Activated B cell treated with CpG ODN at 0.5 μM for 24 hours (primary cell): Measurements from ENCODE around the gene CADM1. TPM values are rescaled to one million over a fixed set of nuclear protein-coding genes. Genes with fewer than 3 reads are reported as not detected.

Source experiments
- ATAC-seq: fragments of 200-7000 bp; cut with Tn5 transposase; one replicate; pipeline ENCODE4 v1.10.0; 2021; ENCODE audit warnings: low read depth, mild to moderate bottlenecking, moderate library complexity
- CTCF ChIA-PET: fragments of 350-600 bp; sonication (Branson Sonifier 250); formaldehyde crosslinking; loops from one replicate; lab custom pipeline; 2021; ENCODE audit warnings: antibody characterized with exemption; lab: Charles Lee
- POLR2A ChIA-PET: fragments of 350-600 bp; sonication (Branson Sonifier 250); formaldehyde crosslinking; loops from one replicate; lab custom pipeline; 2021; ENCODE audit warnings: antibody characterized with exemption; lab: Charles Lee
- DNase-seq: peaks from one replicate; pipeline ENCODE4 v3.0.0; 2022
- H3K27ac Mint-ChIP-seq: one replicate; pipeline ENCODE4 v1.8.0; 2020; ENCODE audit warnings: mixed read lengths
- H3K27me3 Mint-ChIP-seq: one replicate; pipeline ENCODE4 v1.8.0; 2021; ENCODE audit warnings: mixed read lengths
- H3K36me3 Mint-ChIP-seq: one replicate; pipeline ENCODE4 v1.8.0; 2021; ENCODE audit warnings: low read depth, mixed read lengths
- H3K4me1 Mint-ChIP-seq: one replicate; pipeline ENCODE4 v1.8.0; 2021; ENCODE audit warnings: mixed read lengths
- H3K4me3 Mint-ChIP-seq: one replicate; pipeline ENCODE4 v1.8.0; 2020; ENCODE audit warnings: mild to moderate bottlenecking, mixed read lengths
- H3K9me3 Mint-ChIP-seq: one replicate; pipeline ENCODE4 v1.8.0; 2020; ENCODE audit warnings: mixed read lengths
- CTCF ChIP-seq: fragments of 200-600 bp; IDR thresholded peaks from one replicate; pipeline ENCODE4 v1.8.0; 2022; ENCODE audit warnings: antibody characterized with exemption, mild to moderate bottlenecking
- intact Hi-C: fragments of 100-400 bp; cut with micrococcal nuclease; formaldehyde crosslinking; loops from one replicate; pipeline ENCODE4 v1.15.1; 2024
- total RNA-seq: library from RNA; stranded (reverse); gene quantifications from 2 replicates; pipeline ENCODE4 v1.2.3, GENCODE V29; 2022

Gene CADM1
- total RNA-seq, 1 donor from 2014 or later: 0.86 TPM

- H3K27me3 Mint-ChIP-seq: no peaks in the 10 kb centered on the region
- DNase-seq: no peak
- H3K36me3 Mint-ChIP-seq: no peaks in the 10 kb centered on the region
- no peaks in the 10 kb centered on the region for H3K4me1 Mint-ChIP-seq
- no peak for ATAC-seq
- ChIA-PET POLR2A (no interaction called here), CTCF (interaction anchor here (1.0 kb wide), 1 partner anchor 9 kb away, joined by 3 read pairs; no protein-coding TSS in a partner anchor)
- H3K4me3 Mint-ChIP-seq: no peak overlapping the region
- TF ChIP-seq CTCF: no peak
- H3K9me3 Mint-ChIP-seq: no peaks in the 10 kb centered on the region
- H3K27ac Mint-ChIP-seq: no peak overlapping the region
- intact Hi-C loops: no loop called here
These were observed 181.5 kb downstream of the CADM1 start for GRCh38 chr11:115322553-115323203.

GRCh38 chr11:115321605-115322289 lies 182.5 kb downstream of the CADM1 start:
- Mint-ChIP-seq H3K9me3 (no peaks in the 10 kb centered on the region), H3K4me3 (no peak overlapping the region), H3K36me3 (no peaks in the 10 kb centered on the region), H3K27ac (no peak overlapping the region), H3K4me1 (no peaks in the 10 kb centered on the region), H3K27me3 (no peaks in the 10 kb centered on the region)
- ATAC-seq (no peak), DNase-seq (no peak)
- intact Hi-C loops: no loop called here
- no peak for TF ChIP-seq CTCF
- ChIA-PET POLR2A (no interaction called here), CTCF (no interaction called here)

- H3K4me3 Mint-ChIP-seq: no peak overlapping the region
- ChIA-PET CTCF (no interaction called here), POLR2A (no interaction called here)
- ATAC-seq (no peak), DNase-seq (no peak)
- no peaks in the 10 kb centered on the region for H3K36me3 Mint-ChIP-seq
- no peaks in the 10 kb centered on the region for H3K9me3 Mint-ChIP-seq
- peaks cover 5% of the 10 kb centered on the region for H3K27me3 Mint-ChIP-seq
- H3K4me1 Mint-ChIP-seq: no peaks in the 10 kb centered on the region
- no peak overlapping the region for H3K27ac Mint-ChIP-seq
- intact Hi-C loops: no loop called here
- TF ChIP-seq CTCF: no peak
These were observed 186.7 kb downstream of the CADM1 start for GRCh38 chr11:115317277-115318185.

GRCh38 chr11:115316696-115317095 lies 187.5 kb downstream of the CADM1 start:
- H3K4me3 Mint-ChIP-seq: no peak overlapping the region
- POLR2A ChIA-PET: no interaction called here
- CTCF ChIA-PET: no interaction called here
- peaks cover 8% of the 10 kb centered on the region for H3K27me3 Mint-ChIP-seq
- DNase-seq (no peak), ATAC-seq (no peak)
- H3K36me3 Mint-ChIP-seq: no peaks in the 10 kb centered on the region
- no peak for TF ChIP-seq CTCF
- no peaks in the 10 kb centered on the region for H3K4me1 Mint-ChIP-seq
- no peak overlapping the region for H3K27ac Mint-ChIP-seq
- no peaks in the 10 kb centered on the region for H3K9me3 Mint-ChIP-seq
- intact Hi-C loops: no loop called here
